ENCODE results near the gene GLT8D1. TPM values are rescaled to one million over a fixed set of nuclear protein-coding genes. Genes with fewer than 3 reads are reported as not detected.
A peak's percentile ranks its signal among the peaks of the same experiment; 100 is the strongest.

GLT8D1 gene
- total RNA-seq, 2 experiments from 2014 or later: 34.0 to 35.6 TPM

DNA sequence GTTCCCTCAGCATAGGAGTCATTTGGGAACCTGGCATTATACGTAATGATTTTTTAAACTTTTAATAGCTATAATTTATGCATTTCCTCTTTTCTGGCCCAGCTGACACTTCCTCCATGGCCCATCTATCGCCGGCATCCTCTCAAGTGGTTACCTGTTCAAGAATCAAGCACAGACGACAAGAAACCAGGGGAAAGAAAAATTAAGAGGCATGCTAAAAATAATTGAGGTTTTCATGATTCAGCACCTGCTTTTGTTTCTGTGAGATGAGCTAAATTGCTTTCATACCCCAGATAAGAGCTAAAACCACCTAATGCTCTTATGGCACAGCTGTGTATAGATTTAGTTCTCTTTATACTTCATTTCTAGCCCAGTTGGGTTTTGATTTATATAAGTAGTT, 2.0 kb upstream of the GLT8D1 start:
- no TSS peak for BruUV-seq (replicated peaks)
- peak overlapping the region; percentile 98 for H3K4me2 ChIP-seq (ENCODE audit: low read length)
- CTCF ChIA-PET (ENCODE audit: unreplicated experiment): no interaction called here
- H3K4me3 ChIP-seq (ENCODE audit: low read depth, low read length, poor library complexity, severe bottlenecking): peak overlapping the region; percentile 95
- intact Hi-C loops (cut with micrococcal nuclease; ENCODE audit: unreplicated experiment): no loop called here
- peaks cover 45% of the 10 kb centered on the region for H3K36me3 ChIP-seq (ENCODE audit: insufficient read depth, low read length)
- H3K27ac ChIP-seq (ENCODE audit: low read depth, low read length, poor library complexity, severe bottlenecking): peak overlapping the region; percentile 63
- H2AFZ ChIP-seq (ENCODE audit: low read length): no peak overlapping the region
- DNase-seq (ENCODE audit: low spot score): peak; percentile 67
- POLR2A ChIA-PET: interaction anchor here (0.5 to 7.4 kb wide), 10 partner anchors 10 to 1671 kb away, joined by 3 to 44 read pairs (median 4); partner anchors contain the start of gene NEK4
- peaks cover 10% of the 10 kb centered on the region; the same call in 1 of the 2 replicates for H4K20me1 ChIP-seq (ENCODE audit: insufficient read depth, low read length)
- H3K9me3 ChIP-seq (ENCODE audit: low read length): no peaks in the 10 kb centered on the region; the same call in 1 of the 2 replicates
- H3K79me2 ChIP-seq (ENCODE audit: insufficient read depth, low read depth, low read length): peaks cover 48% of the 10 kb centered on the region
- H3K9me2 ChIP-seq (ENCODE audit: insufficient read depth, low read length): no peaks in the 10 kb centered on the region
- peaks cover 47% of the 10 kb centered on the region for H3K4me1 ChIP-seq (ENCODE audit: insufficient read depth, low read length, poor library complexity, severe bottlenecking)
- TF ChIP-seq EZH2phosphoT487 (IDR thresholded peaks at IDR 0.05; ENCODE audit: borderline replicate concordance, low read depth, low read length): no peak
- TF ChIP-seq, protein P1, sequence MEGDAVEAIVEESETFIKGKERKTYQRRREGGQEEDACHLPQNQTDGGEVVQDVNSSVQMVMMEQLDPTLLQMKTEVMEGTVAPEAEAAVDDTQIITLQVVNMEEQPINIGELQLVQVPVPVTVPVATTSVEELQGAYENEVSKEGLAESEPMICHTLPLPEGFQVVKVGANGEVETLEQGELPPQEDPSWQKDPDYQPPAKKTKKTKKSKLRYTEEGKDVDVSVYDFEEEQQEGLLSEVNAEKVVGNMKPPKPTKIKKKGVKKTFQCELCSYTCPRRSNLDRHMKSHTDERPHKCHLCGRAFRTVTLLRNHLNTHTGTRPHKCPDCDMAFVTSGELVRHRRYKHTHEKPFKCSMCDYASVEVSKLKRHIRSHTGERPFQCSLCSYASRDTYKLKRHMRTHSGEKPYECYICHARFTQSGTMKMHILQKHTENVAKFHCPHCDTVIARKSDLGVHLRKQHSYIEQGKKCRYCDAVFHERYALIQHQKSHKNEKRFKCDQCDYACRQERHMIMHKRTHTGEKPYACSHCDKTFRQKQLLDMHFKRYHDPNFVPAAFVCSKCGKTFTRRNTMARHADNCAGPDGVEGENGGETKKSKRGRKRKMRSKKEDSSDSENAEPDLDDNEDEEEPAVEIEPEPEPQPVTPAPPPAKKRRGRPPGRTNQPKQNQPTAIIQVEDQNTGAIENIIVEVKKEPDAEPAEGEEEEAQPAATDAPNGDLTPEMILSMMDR (conservative IDR thresholded peaks at IDR 0.05; ENCODE audit: low read length): no peak

DNA sequence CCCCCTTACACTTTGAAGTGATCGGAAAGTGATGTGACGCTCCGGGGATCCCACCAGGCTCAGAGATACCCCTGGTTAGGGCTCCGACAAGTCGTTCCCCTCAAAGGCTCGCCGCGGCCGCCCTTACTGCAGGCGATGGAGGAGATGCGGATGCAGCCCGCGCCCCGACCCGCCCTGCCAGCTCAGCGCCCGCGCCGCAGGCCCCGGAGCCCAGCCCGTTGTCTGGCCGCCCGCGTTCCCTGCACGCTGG, 228 bp downstream of the GLT8D1 start:
- peak overlapping the region; percentile 98 for H3K4me2 ChIP-seq (ENCODE audit: low read length)
- DNase-seq (ENCODE audit: low spot score): no peak
- no peak for TF ChIP-seq EZH2phosphoT487 (IDR thresholded peaks at IDR 0.05; ENCODE audit: borderline replicate concordance, low read depth, low read length)
- TF ChIP-seq, protein P1 (conservative IDR thresholded peaks at IDR 0.05; ENCODE audit: low read length): no peak
- H3K27ac ChIP-seq (ENCODE audit: low read depth, low read length, poor library complexity, severe bottlenecking): peak overlapping the region; percentile 63
- H3K4me1 ChIP-seq (ENCODE audit: insufficient read depth, low read length, poor library complexity, severe bottlenecking): peaks cover 41% of the 10 kb centered on the region
- peak overlapping the region; percentile 63 for H2AFZ ChIP-seq (ENCODE audit: low read length)
- POLR2A ChIA-PET: interaction anchor here (1.5 to 7.4 kb wide), 4 partner anchors 14 to 54 kb away, joined by 3 to 44 read pairs (median 4); no protein-coding TSS in a partner anchor
- intact Hi-C loops (cut with micrococcal nuclease; ENCODE audit: unreplicated experiment): no loop called here
- H3K36me3 ChIP-seq (ENCODE audit: insufficient read depth, low read length): peaks cover 26% of the 10 kb centered on the region
- peaks cover 48% of the 10 kb centered on the region for H3K79me2 ChIP-seq (ENCODE audit: insufficient read depth, low read depth, low read length)
- no peaks in the 10 kb centered on the region for H3K9me2 ChIP-seq (ENCODE audit: insufficient read depth, low read length)
- peak overlapping the region; percentile 95 for H3K4me3 ChIP-seq (ENCODE audit: low read depth, low read length, poor library complexity, severe bottlenecking)
- peaks cover 10% of the 10 kb centered on the region; the same call in 1 of the 2 replicates for H4K20me1 ChIP-seq (ENCODE audit: insufficient read depth, low read length)
- no TSS peak for BruUV-seq (replicated peaks)
- H3K9me3 ChIP-seq (ENCODE audit: low read length): no peaks in the 10 kb centered on the region
- CTCF ChIA-PET (ENCODE audit: unreplicated experiment): no interaction called here

DNA sequence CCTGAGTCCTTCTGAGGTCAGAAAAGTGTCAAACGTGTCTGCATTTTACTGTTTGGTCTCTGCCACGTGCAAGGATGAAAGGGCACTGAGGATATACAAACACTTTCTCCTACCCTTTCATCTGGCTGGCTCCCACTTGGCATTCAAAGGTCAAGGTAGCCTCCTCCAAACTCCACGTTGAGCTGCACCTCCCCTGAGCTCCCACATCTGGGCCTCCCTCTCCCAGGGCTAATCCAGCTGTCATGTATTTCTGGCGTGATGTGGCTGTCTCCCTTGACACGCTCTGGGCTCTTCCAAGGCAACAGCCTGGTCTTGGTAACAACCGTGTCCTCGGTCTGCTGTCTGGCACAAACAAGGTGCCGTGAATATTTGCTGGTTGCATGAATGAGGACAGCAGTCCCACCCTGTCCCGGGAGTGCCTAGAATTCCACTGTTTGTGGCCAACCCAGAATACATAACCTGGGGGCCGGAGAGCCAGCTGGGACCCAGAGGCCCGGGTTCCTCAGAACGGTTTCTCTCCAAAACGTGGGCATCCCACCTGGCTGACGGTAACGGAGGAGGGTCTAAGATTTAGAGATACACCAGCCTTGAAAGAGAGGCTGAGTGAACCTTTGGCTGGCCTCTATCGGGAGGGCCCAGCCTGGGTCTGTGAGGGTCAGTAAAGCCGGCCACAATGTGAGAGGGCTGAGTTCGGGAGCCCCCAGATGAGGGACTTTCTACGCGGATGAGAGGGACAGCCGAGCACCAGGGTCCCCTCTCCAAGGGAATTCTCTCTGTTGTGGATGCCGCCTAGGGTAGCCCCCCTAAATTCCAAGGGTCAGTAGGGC, 767 bp downstream of the GLT8D1 start:
- Histone ChIP-seq H3K4me1 (ENCODE audit: insufficient read depth, low read length, poor library complexity, severe bottlenecking) (peaks cover 38% of the 10 kb centered on the region), H3K27ac (ENCODE audit: low read depth, low read length, poor library complexity, severe bottlenecking) (peak overlapping the region; percentile 63), H3K4me2 (ENCODE audit: low read length) (peak overlapping the region; percentile 98), H3K36me3 (ENCODE audit: insufficient read depth, low read length) (peaks cover 22% of the 10 kb centered on the region), H4K20me1 (ENCODE audit: insufficient read depth, low read length) (peaks cover 10% of the 10 kb centered on the region; the same call in 1 of the 2 replicates), H3K4me3 (ENCODE audit: low read depth, low read length, poor library complexity, severe bottlenecking) (peak overlapping the region; percentile 95), H3K9me2 (ENCODE audit: insufficient read depth, low read length) (no peaks in the 10 kb centered on the region), H3K79me2 (ENCODE audit: insufficient read depth, low read depth, low read length) (peaks cover 48% of the 10 kb centered on the region), H2AFZ (ENCODE audit: low read length) (peak overlapping the region; percentile 63), H3K9me3 (ENCODE audit: low read length) (no peaks in the 10 kb centered on the region)
- POLR2A ChIA-PET: interaction anchor here (1.5 to 7.4 kb wide), 3 partner anchors 14 to 54 kb away, joined by 3 to 44 read pairs (median 4); no protein-coding TSS in a partner anchor
- intact Hi-C loops (cut with micrococcal nuclease; ENCODE audit: unreplicated experiment): no loop called here
- no peak for TF ChIP-seq EZH2phosphoT487 (IDR thresholded peaks at IDR 0.05; ENCODE audit: borderline replicate concordance, low read depth, low read length)
- TF ChIP-seq, protein P1 (conservative IDR thresholded peaks at IDR 0.05; ENCODE audit: low read length): no peak
- BruUV-seq (replicated peaks): no TSS peak
- CTCF ChIA-PET (ENCODE audit: unreplicated experiment): no interaction called here
- peak; percentile 31 for DNase-seq (ENCODE audit: low spot score)
